GM12892 (cell line): ENCODE results near the gene SEC23A.

Experiments
- POLR2A ChIP-seq: IDR thresholded peaks from 2 replicates; pipeline ENCODE4 v1.6.1; 2011; ENCODE audit warnings: low read depth, low read length, control low read depth
- POLR2AphosphoS5 ChIP-seq: IDR thresholded peaks from 2 replicates; pipeline ENCODE4 v1.6.1; 2011; ENCODE audit warnings: low read depth, low read length, control low read depth

DNA sequence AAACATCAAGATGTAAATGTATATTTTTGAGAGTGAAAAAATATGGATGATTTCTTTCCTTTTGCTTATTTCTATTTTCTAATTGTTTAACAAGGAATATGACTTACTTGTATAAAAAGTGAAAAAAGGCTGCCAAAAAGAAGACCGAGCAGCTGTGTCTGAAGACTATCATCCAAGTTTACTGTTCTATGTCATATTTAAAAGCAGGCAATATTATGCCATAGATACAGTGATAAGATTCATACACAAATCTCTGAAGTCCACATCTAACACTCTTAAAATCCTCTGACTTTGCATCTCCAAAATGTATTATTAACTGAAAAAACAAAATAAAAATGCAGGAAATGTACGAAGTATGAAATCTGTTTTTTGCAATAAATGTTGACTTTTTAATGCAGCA is 109.1 kb downstream of the SEC23A start:
- TF ChIP-seq POLR2A (no peak), POLR2AphosphoS5 (no peak)
